ENCODE measurements around the gene ANGEL1.
A peak's percentile ranks its signal among the peaks of the same experiment; 100 is the strongest.

ANGEL1 gene

GRCh38 chr14:76784266-76784874 lies 28.3 kb downstream of the ANGEL1 start:
- TF ChIP-seq CTCF (IDR thresholded peaks at IDR 0.05; ENCODE audit: low read length, missing control alignments): no peak

GRCh38 chr14:76782885-76783566 lies 29.7 kb downstream of the ANGEL1 start:
- DNase-seq (ENCODE audit: low read depth): peak; percentile 21
- no peak for TF ChIP-seq CTCF (IDR thresholded peaks at IDR 0.05; ENCODE audit: low read length, missing control alignments)

More at GRCh38 chr14:76784266-76784874, 28.3 kb downstream of the ANGEL1 start:
- no peak for DNase-seq (ENCODE audit: low read depth)
- no peak overlapping the region for H3K4me3 ChIP-seq (replicated peaks; ENCODE audit: low read depth, low read length)

GRCh38 chr14:76782115-76782884 lies 30.4 kb downstream of the ANGEL1 start:
- no peak for TF ChIP-seq CTCF (IDR thresholded peaks at IDR 0.05; ENCODE audit: low read length, missing control alignments)
- no peak overlapping the region for H3K4me3 ChIP-seq (replicated peaks; ENCODE audit: low read depth, low read length)
- DNase-seq (ENCODE audit: low read depth): no peak

More at GRCh38 chr14:76782885-76783566, 29.7 kb downstream of the ANGEL1 start:
- H3K4me3 ChIP-seq (replicated peaks; ENCODE audit: low read depth, low read length): no peak overlapping the region

GRCh38 chr14:76781648-76782051 lies 31.0 kb downstream of the ANGEL1 start:
- TF ChIP-seq CTCF (IDR thresholded peaks at IDR 0.05; ENCODE audit: low read length, missing control alignments): no peak
- no peak overlapping the region for H3K4me3 ChIP-seq (replicated peaks; ENCODE audit: low read depth, low read length)
- DNase-seq (ENCODE audit: low read depth): no peak

- no peak overlapping the region for H3K4me3 ChIP-seq (replicated peaks; ENCODE audit: low read depth, low read length)
- DNase-seq (ENCODE audit: low read depth): peak; percentile 18
- no peak for TF ChIP-seq CTCF (IDR thresholded peaks at IDR 0.05; ENCODE audit: low read length, missing control alignments)
Measured at GRCh38 chr14:76780875-76781647, 31.6 kb downstream of the ANGEL1 start.

- no peak for DNase-seq (ENCODE audit: low read depth)
- H3K4me3 ChIP-seq (replicated peaks; ENCODE audit: low read depth, low read length): no peak overlapping the region
- TF ChIP-seq CTCF (IDR thresholded peaks at IDR 0.05; ENCODE audit: low read length, missing control alignments): no peak
Measured at GRCh38 chr14:76780360-76780759, 32.3 kb downstream of the ANGEL1 start.
